DOHH2 (cell line): ENCODE results near the gene ZFP92.

Experiments used
- CTCF ChIP-seq: fragments of 200-600 bp; sonication (generic); IDR thresholded peaks from one replicate; pipeline ENCODE4 v1.5.1; 2014; ENCODE audit warnings: antibody characterized with exemption, mild to moderate bottlenecking, low read depth, low read length; ENCODE audit not compliant: poor library complexity, severe bottlenecking
- EZH2phosphoT487 ChIP-seq: fragments of 200-600 bp; sonication (generic); IDR thresholded peaks from 2 replicates; pipeline ENCODE4 v1.6.1; 2017; ENCODE audit warnings: borderline replicate concordance, mild to moderate bottlenecking, antibody characterized with exemption, low read length, moderate library complexity, mixed read lengths

- TF ChIP-seq CTCF (no peak), EZH2phosphoT487 (no peak)
Observed at GRCh38 chrX:153430796-153431195, 19.5 kb downstream of the ZFP92 start.
